IMR-90 (cell line): ENCODE results near the gene PLXDC2.

Experiments used
- BHLHE40 ChIP-seq: fragments of 150-350 bp; IDR thresholded peaks from 2 replicates; pipeline ENCODE4 v1.6.1; 2016; ENCODE audit warnings: mild to moderate bottlenecking, low read depth, low read length
- CTCF ChIP-seq: conservative IDR thresholded peaks from 2 replicates; pipeline ENCODE4 v1.5.1; 2012; ENCODE audit warnings: mild to moderate bottlenecking, low read depth, low read length, improper control_type of control experiment
- ELK1 ChIP-seq: fragments of 150-350 bp; IDR thresholded peaks from 2 replicates; pipeline ENCODE4 v1.6.1; 2016; ENCODE audit warnings: low read depth, mild to moderate bottlenecking, low read length, moderate library complexity, borderline replicate concordance
- FOS ChIP-seq: fragments of 150-350 bp; IDR thresholded peaks from 2 replicates; pipeline ENCODE4 v1.6.1; 2016; ENCODE audit warnings: low read depth, low read length
- MAFK ChIP-seq: IDR thresholded peaks from 2 replicates; pipeline ENCODE4 v1.6.1; 2012; ENCODE audit warnings: low read depth, low read length, improper control_type of control experiment
- MAZ ChIP-seq: IDR thresholded peaks from 2 replicates; pipeline ENCODE4 v1.6.1; 2012; ENCODE audit warnings: low read depth, mild to moderate bottlenecking, low read length, improper control_type of control experiment, moderate library complexity, borderline replicate concordance
- POLR2A ChIP-seq: IDR thresholded peaks from 2 replicates; pipeline ENCODE4 v1.6.1; 2012; ENCODE audit warnings: mild to moderate bottlenecking, low read depth, low read length
- RAD21 ChIP-seq: IDR thresholded peaks from 2 replicates; pipeline ENCODE4 v1.6.1; 2012; ENCODE audit warnings: low read length, improper control_type of control experiment
- RCOR1 ChIP-seq: IDR thresholded peaks from 2 replicates; pipeline ENCODE4 v1.6.1; 2012; ENCODE audit warnings: mild to moderate bottlenecking, low read length, improper control_type of control experiment; ENCODE audit not compliant: insufficient replicate concordance
- RFX5 ChIP-seq: IDR thresholded peaks from 2 replicates; pipeline ENCODE4 v1.8.0; 2012; ENCODE audit warnings: low read depth, mild to moderate bottlenecking, low read length, moderate library complexity
- SMC3 ChIP-seq: fragments of 150-350 bp; IDR thresholded peaks from 2 replicates; pipeline ENCODE4 v1.6.1; 2016; ENCODE audit warnings: low read depth, mild to moderate bottlenecking, antibody characterized with exemption, low read length, moderate library complexity

GRCh38 chr10:19888061-19888660 lies 71.9 kb downstream of the PLXDC2 start:
- TF ChIP-seq CTCF (no peak), MAFK (no peak), MAZ (no peak), POLR2A (no peak), BHLHE40 (no peak), FOS (no peak), SMC3 (no peak), ELK1 (no peak), RCOR1 (no peak), RFX5 (no peak), RAD21 (no peak)
